ENCODE results near the gene SOWAHD. TPM values are rescaled to one million over a fixed set of nuclear protein-coding genes. Genes with fewer than 3 reads are reported as not detected.
"Not testable (repeated sequence)": the region's sequence is repeated elsewhere in the genome, so short reads cannot be mapped to it uniquely, and the experiment has no call there.

Gene SOWAHD
- total RNA-seq, 2 experiments from 2014 or later: 0.23 TPM; not detected in 1

- ATAC-seq (no peak), DNase-seq (no peak)
- CTCF ChIA-PET: no interaction called here
- Mint-ChIP-seq H3K4me3 (no peak overlapping the region), H3K4me1 (ENCODE audit: low read depth) (peaks cover 6% of the 10 kb centered on the region), H3K9me3 (no peaks in the 10 kb centered on the region), H3K27me3 (no peaks in the 10 kb centered on the region), H3K36me3 (ENCODE audit: low read depth) (no peaks in the 10 kb centered on the region), H3K27ac (no peak overlapping the region)
- POLR2A ChIA-PET: no interaction called here
- no peak for TF ChIP-seq CTCF (IDR thresholded peaks at IDR 0.05)
- intact Hi-C loops (cut with micrococcal nuclease): no loop called here
Measured at GRCh38 chrX:119762718-119763117, 4.3 kb downstream of the SOWAHD start.

- Mint-ChIP-seq H3K36me3 (ENCODE audit: low read depth) (no peaks in the 10 kb centered on the region), H3K27me3 (no peaks in the 10 kb centered on the region), H3K4me1 (ENCODE audit: low read depth) (peaks cover 4% of the 10 kb centered on the region), H3K4me3 (no peak overlapping the region), H3K27ac (no peak overlapping the region), H3K9me3 (no peaks in the 10 kb centered on the region)
- TF ChIP-seq CTCF (IDR thresholded peaks at IDR 0.05): no peak
- no peak for ATAC-seq
- CTCF ChIA-PET: no interaction called here
- POLR2A ChIA-PET: no interaction called here
- DNase-seq: no peak
- intact Hi-C loops (cut with micrococcal nuclease): no loop called here
Measured at GRCh38 chrX:119763181-119763580, 4.8 kb downstream of the SOWAHD start.

GRCh38 chrX:119763836-119764387, 5.5 kb downstream of the SOWAHD start:
- no peak for TF ChIP-seq CTCF (IDR thresholded peaks at IDR 0.05)
- no peak for DNase-seq
- POLR2A ChIA-PET: interaction anchor here (1.0 kb wide), 1 partner anchor 70 kb away, joined by 5 read pairs; no protein-coding TSS in a partner anchor
- peaks cover 4% of the 10 kb centered on the region for H3K4me1 Mint-ChIP-seq (ENCODE audit: low read depth)
- peaks cover 3% of the 10 kb centered on the region for H3K36me3 Mint-ChIP-seq (ENCODE audit: low read depth)
- H3K4me3 Mint-ChIP-seq: no peak overlapping the region
- no peak overlapping the region for H3K27ac Mint-ChIP-seq
- H3K9me3 Mint-ChIP-seq: no peaks in the 10 kb centered on the region
- no peaks in the 10 kb centered on the region for H3K27me3 Mint-ChIP-seq
- intact Hi-C loops (cut with micrococcal nuclease): no loop called here
- CTCF ChIA-PET: no interaction called here
- no peak for ATAC-seq

- DNase-seq; POLR2A ChIA-PET; ATAC-seq; H3K4me1 Mint-ChIP-seq (ENCODE audit: low read depth); H3K36me3 Mint-ChIP-seq (ENCODE audit: low read depth); H3K9me3 Mint-ChIP-seq; H3K27me3 Mint-ChIP-seq; intact Hi-C loops (cut with micrococcal nuclease); H3K27ac Mint-ChIP-seq; H3K4me3 Mint-ChIP-seq; CTCF ChIA-PET: not testable (repeated sequence)
Measured at GRCh38 chrX:119768436-119768835, 10.0 kb downstream of the SOWAHD start.

- H3K4me3 Mint-ChIP-seq; POLR2A ChIA-PET; intact Hi-C loops (cut with micrococcal nuclease); DNase-seq; CTCF ChIA-PET; ATAC-seq; H3K27ac Mint-ChIP-seq; H3K36me3 Mint-ChIP-seq (ENCODE audit: low read depth); H3K27me3 Mint-ChIP-seq; H3K9me3 Mint-ChIP-seq; H3K4me1 Mint-ChIP-seq (ENCODE audit: low read depth): not testable (repeated sequence)
Measured at GRCh38 chrX:119769388-119769787, 11.0 kb downstream of the SOWAHD start.

- Mint-ChIP-seq H3K4me1 (ENCODE audit: low read depth) (peaks cover 5% of the 10 kb centered on the region), H3K27ac (no peak overlapping the region), H3K9me3 (no peaks in the 10 kb centered on the region), H3K4me3 (no peak overlapping the region), H3K36me3 (ENCODE audit: low read depth) (peaks cover 2% of the 10 kb centered on the region), H3K27me3 (no peaks in the 10 kb centered on the region)
- DNase-seq: no peak
- no peak for ATAC-seq
- POLR2A ChIA-PET: interaction anchor here (0.9 to 2.5 kb wide), 3 partner anchors 9 to 17 kb away, joined by 3 to 8 read pairs (median 3); no protein-coding TSS in a partner anchor
- CTCF ChIA-PET: interaction anchor here (1.0 to 1.9 kb wide), 2 partner anchors 13 to 17 kb away, joined by 3 to 7 read pairs; partner anchors contain the start of gene SOWAHD
- intact Hi-C loops (cut with micrococcal nuclease): no loop called here
- no peak for TF ChIP-seq CTCF (IDR thresholded peaks at IDR 0.05)
Measured at GRCh38 chrX:119775517-119776238, 17.3 kb downstream of the SOWAHD start.

Data from activated CD8-positive, alpha-beta T cell treated with anti-CD3 and anti-CD28 coated beads for 36 hours (primary cell).